Smooth muscle cell (in vitro differentiated cells): ENCODE data around the gene TNFAIP8. TPM values are rescaled to one million over a fixed set of nuclear protein-coding genes. Genes with fewer than 3 reads are reported as not detected.

Experiments
- DNase-seq: peaks from one replicate; lab custom pipeline; 2025; ENCODE audit not compliant: unreplicated experiment; lab: John Stamatoyannopoulos, UW
- H2AFZ ChIP-seq: fragments of 200-600 bp; sonication (generic); 2 replicates; pipeline ENCODE4 v1.6.0; 2016; ENCODE audit warnings: antibody characterized with exemption, low read depth, mild to moderate bottlenecking
- H3F3A ChIP-seq: fragments of 200-600 bp; sonication (generic); 2 replicates; pipeline ENCODE4 v1.6.0; 2017; ENCODE audit warnings: antibody characterized with exemption, low read depth
- H3K27ac ChIP-seq: fragments of 200-600 bp; sonication (generic); 2 replicates; pipeline ENCODE4 v1.5.1; 2016; ENCODE audit warnings: low read depth, mild to moderate bottlenecking
- H3K27me3 ChIP-seq: fragments of 200-600 bp; sonication (generic); 2 replicates; pipeline ENCODE4 v1.6.1; 2016; ENCODE audit warnings: low read depth, mild to moderate bottlenecking
- H3K36me3 ChIP-seq: fragments of 200-600 bp; sonication (generic); 2 replicates; pipeline ENCODE4 v1.5.1; 2016; ENCODE audit warnings: low read depth
- H3K4me1 ChIP-seq: fragments of 200-600 bp; sonication (generic); 2 replicates; pipeline ENCODE4 v1.5.1; 2016; ENCODE audit warnings: low read depth
- H3K4me2 ChIP-seq: fragments of 200-600 bp; sonication (generic); 2 replicates; pipeline ENCODE4 v1.6.0; 2016; ENCODE audit warnings: mild to moderate bottlenecking
- H3K4me3 ChIP-seq: fragments of 200-600 bp; sonication (generic); 2 replicates; pipeline ENCODE4 v1.5.1; 2016; ENCODE audit warnings: mild to moderate bottlenecking
- H3K79me2 ChIP-seq: fragments of 200-600 bp; sonication (generic); 2 replicates; pipeline ENCODE4 v1.6.0; 2016; ENCODE audit warnings: low read depth, mild to moderate bottlenecking
- H3K9ac ChIP-seq: fragments of 200-600 bp; sonication (generic); 2 replicates; pipeline ENCODE4 v1.6.0; 2016; ENCODE audit warnings: low read depth
- H3K9me3 ChIP-seq: fragments of 200-600 bp; sonication (generic); replicated peaks from 2 replicates; pipeline ENCODE4 v1.5.1; 2016; ENCODE audit warnings: low read depth
- H4K20me1 ChIP-seq: fragments of 200-600 bp; sonication (generic); 2 replicates; pipeline ENCODE4 v1.6.0; 2016; ENCODE audit warnings: low read depth
- CTCF ChIP-seq: fragments of 200-600 bp; sonication (generic); IDR thresholded peaks from 2 replicates; pipeline ENCODE4 v1.5.1; 2017; ENCODE audit warnings: borderline replicate concordance, mild to moderate bottlenecking, antibody characterized with exemption; ENCODE audit not compliant: insufficient read depth, poor library complexity, severe bottlenecking
- whole genome bisulfite sequencing: methylation state at CpG from one replicate; pipeline ENCODE4 v1.1.7; 2016; ENCODE audit warnings: low lambda C conversion rate; 5-methylcytosine and 5-hydroxymethylcytosine counted together
- polyA plus RNA-seq: library from polyadenylated mRNA; unstranded; fragments of >200 nt; fragmentation: Nextera tagmentation; extraction: Ambion mirVana; gene quantifications from 2 replicates; pipeline ENCODE4 v1.2.1, GENCODE V29; 2016
- total RNA-seq: library from RNA; depleted of rRNA; stranded (reverse); fragments of >200 nt; gene quantifications from 2 replicates; pipeline ENCODE4 v1.2.3, GENCODE V29; 2014

Gene TNFAIP8
- total and polyA plus RNA-seq, 2 experiments from 2014 or later, result 15.7 to 81.2 TPM

- no peak overlapping the region for H3K27ac ChIP-seq
- H3K79me2 ChIP-seq, result peaks cover 94% of the 10 kb centered on the region
- WGBS, result 90% methylated on average over 2 of the region's 2 CpGs
- no peak overlapping the region for H3K4me3 ChIP-seq
- H3K9me3 ChIP-seq, result no peaks in the 10 kb centered on the region
- H3K27me3 ChIP-seq, result no peaks in the 10 kb centered on the region
- peaks cover 59% of the 10 kb centered on the region for H4K20me1 ChIP-seq
- H3K4me2 ChIP-seq, result no peak overlapping the region
- TF ChIP-seq CTCF, result no peak
- no peak for DNase-seq
- no peak overlapping the region for H2AFZ ChIP-seq
- H3K4me1 ChIP-seq, result no peaks in the 10 kb centered on the region
- H3K9ac ChIP-seq, result no peak overlapping the region
- no peaks in the 10 kb centered on the region for H3F3A ChIP-seq
- no peaks in the 10 kb centered on the region for H3K36me3 ChIP-seq
These were observed 19.1 kb downstream of the TNFAIP8 start for GRCh38 chr5:119374901-119375300.

GRCh38 chr5:119377066-119377465 lies 21.2 kb downstream of the TNFAIP8 start:
- Histone ChIP-seq H2AFZ (no peak overlapping the region), H4K20me1 (peaks cover 65% of the 10 kb centered on the region), H3K9me3 (no peaks in the 10 kb centered on the region), H3K36me3 (no peaks in the 10 kb centered on the region), H3K4me1 (no peaks in the 10 kb centered on the region), H3K4me3 (no peak overlapping the region), H3K4me2 (no peak overlapping the region), H3K79me2 (peaks cover 88% of the 10 kb centered on the region), H3K27ac (no peak overlapping the region), H3K27me3 (no peaks in the 10 kb centered on the region), H3K9ac (no peak overlapping the region), H3F3A (no peaks in the 10 kb centered on the region)
- TF ChIP-seq CTCF, result no peak
- WGBS, result 96% methylated on average over 1 of the region's 1 CpG
- DNase-seq, result no peak

DNA sequence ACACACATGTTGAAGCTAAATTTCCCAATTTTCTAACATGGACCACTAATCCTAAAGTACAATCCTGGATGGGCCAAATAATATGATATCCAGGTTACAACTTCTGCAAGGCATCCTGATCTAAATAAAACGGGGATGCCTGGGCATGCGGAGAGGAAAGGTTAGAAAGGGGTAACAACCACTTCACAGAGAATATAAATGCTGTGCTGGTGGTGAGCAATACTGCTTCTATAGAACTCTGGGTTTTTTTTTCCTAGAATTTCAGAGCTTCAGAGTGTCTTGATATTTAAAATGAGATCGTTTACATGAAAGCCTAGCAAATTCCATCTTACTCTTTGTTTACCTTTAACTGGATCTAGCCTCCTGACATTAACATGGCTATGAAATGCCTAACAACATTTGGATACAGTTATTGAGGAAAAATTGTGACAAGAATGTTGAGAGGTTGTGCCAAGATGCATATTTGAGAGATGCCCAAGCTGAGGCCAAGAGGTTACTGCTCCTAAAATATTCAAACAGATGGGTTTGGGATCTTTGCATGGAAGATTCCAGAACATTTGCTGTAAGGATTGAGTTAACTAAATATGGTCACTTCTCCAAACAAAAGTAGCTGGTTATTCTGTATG lies 22.4 kb downstream of the TNFAIP8 start:
- 85% methylated on average over 3 of the region's 3 CpGs for WGBS
- Histone ChIP-seq H2AFZ (no peak overlapping the region), H3K27me3 (no peaks in the 10 kb centered on the region), H3K9ac (no peak overlapping the region), H3K9me3 (no peaks in the 10 kb centered on the region), H3K4me3 (no peak overlapping the region), H3F3A (no peaks in the 10 kb centered on the region), H4K20me1 (peaks cover 73% of the 10 kb centered on the region), H3K36me3 (no peaks in the 10 kb centered on the region), H3K27ac (no peak overlapping the region), H3K4me2 (no peak overlapping the region), H3K4me1 (no peaks in the 10 kb centered on the region), H3K79me2 (peaks cover 86% of the 10 kb centered on the region)
- no peak for DNase-seq
- no peak for TF ChIP-seq CTCF

- Histone ChIP-seq H3K9ac (no peak overlapping the region), H3K36me3 (no peaks in the 10 kb centered on the region), H2AFZ (no peak overlapping the region), H3K4me1 (no peaks in the 10 kb centered on the region), H3K4me2 (no peak overlapping the region), H3K9me3 (no peaks in the 10 kb centered on the region), H3K4me3 (no peak overlapping the region), H3K79me2 (peaks cover 88% of the 10 kb centered on the region), H3K27ac (no peak overlapping the region), H4K20me1 (peaks cover 76% of the 10 kb centered on the region), H3F3A (no peaks in the 10 kb centered on the region), H3K27me3 (no peaks in the 10 kb centered on the region)
- DNase-seq, result no peak
- 91% methylated on average over 2 of the region's 2 CpGs for WGBS
- no peak for TF ChIP-seq CTCF
These were observed 23.3 kb downstream of the TNFAIP8 start for GRCh38 chr5:119379096-119379495.
